HPDE6-E6E7 (cell line): ENCODE results near the gene KIF1A.
A peak's percentile ranks its signal among the peaks of the same experiment; 100 is the strongest.
"Not testable (repeated sequence)": the region's sequence is repeated elsewhere in the genome, so short reads cannot be mapped to it uniquely, and the experiment has no call there.

Source experiments
- DNase-seq: peaks from one replicate; pipeline ENCODE4 v3.0.0; 2011; ENCODE audit warnings: missing footprints; ENCODE audit errors: extremely low spot score

The KIF1A gene

GRCh38 chr2:240848900-240849680 lies 29.1 kb upstream of the KIF1A start:
- no peak for DNase-seq

GRCh38 chr2:240847817-240848216 lies 27.8 kb upstream of the KIF1A start:
- no peak for DNase-seq

DNA sequence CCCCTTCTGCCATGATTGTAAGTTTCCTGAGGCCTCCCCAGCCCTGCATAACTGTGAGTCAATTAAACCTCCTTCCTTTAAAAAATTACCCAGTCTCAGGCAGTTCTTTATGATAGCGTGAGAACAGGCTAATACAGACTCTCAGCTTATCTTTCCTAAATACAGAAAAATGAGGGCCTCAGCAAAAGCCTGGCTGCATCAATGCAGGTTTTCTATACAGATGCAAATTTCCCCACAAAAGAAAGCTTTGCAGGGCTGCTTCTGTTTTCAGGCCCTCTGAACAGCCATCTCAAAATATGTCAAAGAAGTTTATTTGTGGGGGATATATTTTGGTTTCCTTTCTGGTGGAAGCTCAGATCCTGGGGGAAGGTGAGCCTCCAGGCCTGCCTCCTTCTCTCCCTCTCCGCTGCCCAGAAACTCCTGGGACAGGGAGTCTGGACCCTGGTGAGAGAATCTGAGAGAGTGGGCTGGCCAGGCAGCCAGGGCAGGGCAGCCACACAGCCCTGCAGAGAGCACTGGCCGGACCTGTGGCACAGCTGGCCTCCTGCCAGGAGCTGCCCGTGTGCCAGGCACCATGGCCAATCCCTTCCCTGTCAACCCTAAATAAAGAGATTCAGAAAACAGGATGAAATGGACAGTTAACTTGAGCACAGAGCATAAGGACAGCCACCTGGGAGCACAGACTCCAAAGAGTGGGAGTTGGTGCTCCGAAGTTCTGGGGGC lies 27.0 kb upstream of the KIF1A start:
- DNase-seq: no peak

- DNase-seq: not testable (repeated sequence)
These were observed 26.3 kb upstream of the KIF1A start for GRCh38 chr2:240846309-240846708.

DNA sequence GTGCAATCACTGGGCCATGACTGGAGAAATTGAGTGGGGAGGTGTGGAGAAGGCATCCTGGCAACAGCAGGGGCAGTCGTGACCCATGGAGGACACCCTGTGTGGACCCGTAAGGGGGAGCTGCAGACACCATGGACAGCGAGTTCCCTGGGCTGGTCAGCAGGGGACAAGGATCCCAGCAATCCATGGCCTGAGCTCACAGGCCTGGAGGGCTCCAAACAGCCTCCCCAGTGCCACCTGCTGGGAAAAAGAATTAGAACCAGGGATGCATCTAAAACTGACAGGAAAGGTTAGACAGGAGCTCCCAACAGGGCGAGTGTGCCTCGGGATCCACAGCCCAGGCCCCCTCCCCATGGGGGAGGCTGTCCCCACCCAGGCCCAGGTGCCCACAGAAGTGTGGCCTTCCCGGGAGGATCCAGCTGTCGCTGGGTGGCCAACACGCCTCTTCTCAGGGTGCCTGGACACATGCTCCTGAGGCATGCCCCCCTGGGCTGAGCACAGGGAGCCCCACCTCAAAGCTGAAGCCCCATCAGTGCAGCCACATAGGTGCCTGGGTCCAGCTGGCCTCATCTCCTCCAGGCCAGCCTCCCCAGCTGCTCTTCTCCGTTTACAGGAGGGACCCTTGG lies 20.5 kb upstream of the KIF1A start:
- DNase-seq: peak; percentile 59

GRCh38 chr2:240839152-240840143 lies 19.4 kb upstream of the KIF1A start:
- no peak for DNase-seq

GRCh38 chr2:240837621-240838020 lies 17.6 kb upstream of the KIF1A start:
- DNase-seq: no peak

DNA sequence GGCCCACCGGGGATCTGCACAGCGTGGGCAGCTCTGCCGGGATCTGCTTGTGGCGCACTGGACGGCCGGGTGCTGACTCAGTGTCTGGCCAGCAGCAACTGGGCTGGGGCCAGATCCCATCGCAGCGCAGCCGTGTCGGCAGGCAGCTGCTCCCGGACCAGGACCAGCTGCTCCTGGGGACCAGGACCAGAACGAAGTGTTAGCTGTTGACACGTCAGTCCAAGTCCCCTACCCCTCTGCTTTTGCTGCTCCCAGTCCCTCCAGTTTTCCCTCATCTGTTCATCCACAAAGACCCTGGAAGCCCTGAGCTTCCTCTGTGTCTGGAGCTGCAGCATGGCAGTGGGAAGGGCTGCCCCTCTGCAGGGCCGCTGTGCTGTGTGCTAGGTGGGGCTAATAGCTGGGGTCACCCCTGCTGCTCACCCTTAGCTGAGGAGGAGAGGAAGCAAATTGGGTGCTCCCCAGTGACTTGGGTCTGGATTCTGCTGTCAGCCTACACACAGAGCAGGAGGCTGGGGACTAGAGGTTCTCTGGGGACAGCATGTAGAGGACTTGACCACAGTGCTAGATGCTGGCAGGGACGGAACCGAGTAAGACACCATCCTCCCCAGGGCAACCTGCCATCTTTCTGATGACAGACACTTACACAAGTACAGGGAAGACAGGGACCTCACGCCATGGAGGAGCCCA lies 16.9 kb upstream of the KIF1A start:
- DNase-seq: no peak

DNA sequence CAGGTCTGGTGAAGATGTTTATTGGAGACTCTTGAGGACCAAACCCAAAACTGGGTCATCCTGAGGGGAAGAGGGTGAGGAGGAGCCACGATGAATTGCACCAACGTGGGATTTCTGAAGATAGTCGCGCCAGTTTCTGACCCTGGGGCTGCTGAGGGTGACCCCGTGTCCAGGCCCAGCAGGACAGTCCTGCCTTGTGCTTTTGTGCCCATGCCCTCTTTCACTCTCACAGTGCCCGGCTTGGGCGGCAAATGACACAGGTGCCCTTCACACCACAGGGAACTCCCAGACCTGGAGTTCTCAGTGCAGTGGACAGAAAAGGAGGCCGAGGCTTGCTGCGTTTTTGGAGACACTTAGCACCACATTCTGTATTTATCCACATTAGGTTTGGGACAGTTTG lies 15.5 kb upstream of the KIF1A start:
- no peak for DNase-seq

- no peak for DNase-seq
These were observed 14.5 kb upstream of the KIF1A start for GRCh38 chr2:240834377-240834975.

DNA sequence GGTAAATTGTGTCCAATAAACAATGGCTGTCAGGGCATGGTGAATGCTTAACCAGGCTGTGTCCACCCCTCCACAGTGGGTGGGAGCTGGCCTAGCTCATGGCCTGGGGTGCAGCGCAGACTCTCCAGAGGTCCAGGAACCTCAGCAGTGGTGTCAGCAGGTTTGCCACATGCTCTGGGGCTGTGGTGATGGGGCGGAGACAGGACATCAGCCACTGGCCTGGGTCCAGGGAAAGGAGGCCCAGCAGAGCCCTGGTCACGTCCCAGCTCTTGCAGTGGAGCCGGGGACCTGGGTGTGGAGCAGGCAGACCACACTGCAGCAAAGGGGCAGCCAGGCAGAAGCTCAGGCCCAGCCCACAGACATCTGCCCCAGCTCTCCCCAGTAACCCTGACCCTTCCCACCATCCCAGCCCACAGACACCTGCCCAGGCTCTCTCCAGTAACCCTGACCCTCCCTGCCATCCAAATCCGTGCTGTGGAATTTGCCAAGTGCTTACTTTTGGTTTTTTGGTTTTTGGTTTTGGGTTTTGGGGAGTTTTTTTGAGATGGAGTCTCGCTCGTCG lies 13.8 kb upstream of the KIF1A start:
- DNase-seq: no peak

DNA sequence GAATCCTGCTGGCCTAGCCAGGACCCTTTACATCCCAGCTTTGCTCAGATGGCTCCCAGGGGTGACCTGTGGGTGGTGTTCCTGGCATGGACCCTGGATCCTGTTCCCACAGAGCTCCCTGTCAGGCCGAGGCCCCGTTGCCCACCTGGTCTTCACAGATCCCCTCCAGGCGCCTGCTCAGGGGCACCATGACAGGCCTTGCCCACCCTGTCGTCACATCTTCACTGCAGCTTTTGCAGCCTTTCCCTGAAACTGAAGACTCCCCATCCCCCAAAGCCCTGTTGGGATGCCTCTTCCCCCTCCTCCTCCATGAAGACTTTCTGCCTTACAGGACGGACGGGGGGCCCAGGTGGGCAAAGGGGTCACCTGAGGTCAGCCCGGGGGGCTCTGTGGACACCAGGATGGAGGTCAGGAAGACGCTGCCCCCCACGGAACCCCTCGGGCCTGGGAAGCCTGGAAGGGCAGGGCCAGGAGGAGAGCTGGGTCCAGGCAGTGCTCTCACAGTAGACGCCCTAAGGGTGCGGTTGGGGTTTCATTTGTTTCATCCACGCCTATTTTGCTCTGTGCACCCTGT lies 13.0 kb upstream of the KIF1A start:
- no peak for DNase-seq

GRCh38 chr2:240832205-240832727 lies 12.2 kb upstream of the KIF1A start:
- DNase-seq: peak; percentile 47

GRCh38 chr2:240831594-240832204 lies 11.7 kb upstream of the KIF1A start:
- no peak for DNase-seq

- DNase-seq: no peak
These were observed 5.5 kb upstream of the KIF1A start for GRCh38 chr2:240825476-240825875.

DNA sequence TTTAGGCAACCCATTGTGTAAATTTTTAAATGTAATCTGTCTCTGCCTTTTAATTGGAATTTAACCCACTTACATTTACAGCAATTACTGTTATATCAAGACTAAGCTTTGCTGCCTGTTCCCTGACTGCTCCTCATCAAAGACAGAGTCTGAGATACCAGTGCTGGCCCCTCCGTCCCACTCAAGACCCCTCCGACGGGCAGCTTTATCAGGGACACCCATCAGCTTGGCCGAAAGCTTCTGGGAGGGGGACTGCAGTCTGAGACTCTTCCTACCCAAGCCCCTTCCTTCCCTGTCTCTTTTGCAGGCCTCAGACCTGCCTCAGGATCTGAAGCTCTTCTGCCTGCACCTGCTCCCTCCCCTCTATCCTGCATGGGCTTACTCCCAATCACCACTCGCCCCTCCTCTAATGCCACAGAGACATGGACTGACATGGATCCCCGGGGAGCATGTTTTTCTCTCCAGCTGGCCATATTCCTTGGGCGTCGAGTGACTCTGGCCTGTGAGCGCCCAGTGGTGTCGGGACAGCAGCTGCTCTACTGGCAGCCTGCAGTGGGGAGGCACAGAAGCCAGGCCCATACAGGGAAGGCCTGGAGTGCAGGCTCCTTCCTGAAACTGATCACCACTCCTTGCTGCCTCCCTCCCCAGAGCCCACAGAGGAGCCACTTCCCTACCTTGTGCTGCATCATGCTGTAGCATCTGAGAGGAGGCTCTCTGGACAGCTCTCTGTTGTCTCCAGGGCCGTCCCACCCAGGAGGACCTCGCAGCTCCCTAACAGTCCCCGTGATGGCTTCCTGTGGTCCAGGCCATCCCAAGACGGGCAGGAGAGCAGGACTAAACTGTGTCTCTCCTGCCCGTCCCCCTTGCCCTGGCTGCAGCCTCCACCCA lies 3.7 kb upstream of the KIF1A start:
- DNase-seq: no peak

DNA sequence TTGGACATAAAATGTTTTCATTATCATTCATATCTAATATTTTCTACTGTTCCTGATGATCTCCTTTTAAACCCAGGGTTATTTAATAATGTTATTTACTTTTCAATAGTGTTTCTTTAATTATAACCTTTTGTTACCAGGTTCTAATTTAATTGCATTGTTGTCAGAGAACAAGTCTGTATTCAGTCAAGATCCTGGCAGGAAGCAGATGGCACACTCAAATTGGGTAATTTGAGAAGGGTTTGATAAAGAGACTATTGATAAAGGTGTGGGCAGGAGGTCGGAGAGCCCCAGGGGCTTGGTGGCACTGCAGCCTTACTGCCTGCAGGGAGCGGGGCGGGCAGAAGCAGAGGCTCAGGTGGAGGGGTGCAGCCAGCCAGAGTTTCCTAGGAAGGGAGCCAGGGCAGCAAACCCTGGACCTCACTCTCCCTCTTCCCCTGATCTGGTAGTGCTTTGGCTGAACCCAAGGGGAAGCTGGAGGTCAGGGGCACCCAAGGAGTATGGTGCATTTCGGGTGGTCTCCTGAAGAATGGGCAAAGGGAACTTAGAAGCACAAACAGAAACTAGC lies 2.3 kb upstream of the KIF1A start:
- DNase-seq: no peak

- no peak for DNase-seq
These were observed 1.4 kb upstream of the KIF1A start for GRCh38 chr2:240821429-240821778.
